Omental fat pad (tissue), 4 donors: ENCODE measurements around the gene CADPS2. TPM values are rescaled to one million over a fixed set of nuclear protein-coding genes. Genes with fewer than 3 reads are reported as not detected.

Experiments
- ATAC-seq: fragments of 150-250 bp; one replicate; pipeline ENCODE4 v1.9.1; 2016; ENCODE audit warnings: mild to moderate bottlenecking, moderate library complexity; ENCODE audit not compliant: low FRiP score
- DNase-seq: peaks from one replicate; pipeline ENCODE4 v3.0.0-alpha.2; 2019; ENCODE audit warnings: low spot score
- CTCF ChIP-seq, 3 donors: fragments of 450-650 bp; IDR thresholded peaks; one replicate each; pipeline ENCODE4 v1.5.1; 2016 to 2017; ENCODE audit warnings: antibody characterized with exemption in 3 of 3, mild to moderate bottlenecking in 3 of 3, moderate library complexity in 2 of 3
- total RNA-seq, 4 donors: library from RNA; depleted of rRNA; stranded (reverse); fragments of >200 nt; gene quantifications; one replicate each; pipeline ENCODE4 v1.1.0, GENCODE V29; 2016

CADPS2 gene
- total RNA-seq, 4 donors from 2014 or later: 15.3 to 41.9 (median 24.4) TPM

DNA sequence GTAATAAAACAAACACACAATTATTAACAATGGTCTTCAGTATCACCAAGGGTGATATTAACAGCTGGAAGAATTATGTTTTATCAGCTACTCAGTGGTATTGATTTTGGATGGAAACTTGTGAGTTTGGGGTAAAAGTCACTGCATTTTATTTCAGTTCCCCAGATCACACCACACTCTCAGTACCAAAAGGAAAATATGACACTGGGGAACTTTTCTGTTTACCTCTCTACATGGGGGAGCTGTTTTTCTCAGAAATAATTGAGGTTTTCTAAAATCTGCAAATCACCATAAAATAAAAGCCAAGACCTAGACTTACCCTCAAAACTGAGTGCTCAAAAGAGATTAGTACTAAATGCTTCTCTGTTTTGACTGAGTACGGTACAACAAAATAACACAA lies 483.1 kb downstream of the CADPS2 start:
- TF ChIP-seq CTCF (IDR thresholded peaks at IDR 0.05): no peak
- no peak for DNase-seq
- ATAC-seq: no peak

GRCh38 chr7:122402235-122402634 lies 484.0 kb downstream of the CADPS2 start:
- ATAC-seq (no peak), DNase-seq (no peak)
- TF ChIP-seq CTCF (IDR thresholded peaks at IDR 0.05): no peak

DNA sequence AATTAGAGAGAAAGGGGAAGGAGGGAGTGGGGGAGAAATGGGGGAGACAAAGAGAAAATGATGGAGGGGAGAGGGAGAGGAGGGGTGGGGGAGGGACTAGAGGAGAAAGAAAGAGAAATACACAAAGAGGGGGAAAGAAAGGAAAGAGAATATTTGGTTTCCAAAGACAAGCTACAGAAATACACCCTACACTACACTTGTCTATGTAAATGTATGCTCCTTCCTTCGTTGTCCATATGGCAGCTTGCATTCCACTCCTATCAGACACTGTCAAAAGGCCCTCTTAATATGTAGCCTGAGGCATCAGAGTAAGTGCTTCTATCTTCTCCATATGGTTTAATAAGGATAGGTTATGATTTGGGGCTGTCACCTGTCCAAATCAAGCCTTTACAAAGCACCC lies 488.9 kb downstream of the CADPS2 start:
- TF ChIP-seq CTCF (IDR thresholded peaks at IDR 0.05): no peak
- DNase-seq (no peak), ATAC-seq (no peak)

- ATAC-seq (no peak), DNase-seq (no peak)
These were observed 491.7 kb downstream of the CADPS2 start for GRCh38 chr7:122394512-122394911.

GRCh38 chr7:122384528-122384927 lies 501.7 kb downstream of the CADPS2 start:
- no peak for ATAC-seq
- no peak for DNase-seq
- no peak for TF ChIP-seq CTCF (IDR thresholded peaks at IDR 0.05)

More at GRCh38 chr7:122394512-122394911, 491.7 kb downstream of the CADPS2 start:
- no peak for TF ChIP-seq CTCF (IDR thresholded peaks at IDR 0.05)

DNA sequence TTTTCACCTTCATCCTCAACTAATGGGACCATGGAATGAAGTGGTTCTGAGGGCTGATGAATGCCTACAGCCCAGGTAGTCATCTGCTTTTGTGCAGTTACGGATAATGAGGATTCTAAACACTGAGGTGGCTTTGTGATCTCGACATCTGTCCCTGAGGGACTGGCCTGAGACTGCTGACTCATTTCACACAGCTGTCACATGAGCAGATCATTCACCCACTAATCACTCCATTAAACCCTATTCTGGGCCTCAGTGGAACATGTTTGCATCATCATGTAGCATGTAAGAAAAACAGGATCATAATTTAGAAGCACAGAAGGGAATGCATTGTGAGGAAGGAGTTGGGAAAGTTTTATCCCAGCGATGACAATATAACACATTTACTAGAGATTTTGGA lies 502.3 kb downstream of the CADPS2 start:
- DNase-seq: no peak
- TF ChIP-seq CTCF (IDR thresholded peaks at IDR 0.05): no peak
- ATAC-seq: no peak

GRCh38 chr7:122380992-122381391 lies 505.3 kb downstream of the CADPS2 start:
- DNase-seq (no peak), ATAC-seq (no peak)
- no peak for TF ChIP-seq CTCF (IDR thresholded peaks at IDR 0.05)
